ENCODE measurements around the gene PLXNA2.

The PLXNA2 gene

DNA sequence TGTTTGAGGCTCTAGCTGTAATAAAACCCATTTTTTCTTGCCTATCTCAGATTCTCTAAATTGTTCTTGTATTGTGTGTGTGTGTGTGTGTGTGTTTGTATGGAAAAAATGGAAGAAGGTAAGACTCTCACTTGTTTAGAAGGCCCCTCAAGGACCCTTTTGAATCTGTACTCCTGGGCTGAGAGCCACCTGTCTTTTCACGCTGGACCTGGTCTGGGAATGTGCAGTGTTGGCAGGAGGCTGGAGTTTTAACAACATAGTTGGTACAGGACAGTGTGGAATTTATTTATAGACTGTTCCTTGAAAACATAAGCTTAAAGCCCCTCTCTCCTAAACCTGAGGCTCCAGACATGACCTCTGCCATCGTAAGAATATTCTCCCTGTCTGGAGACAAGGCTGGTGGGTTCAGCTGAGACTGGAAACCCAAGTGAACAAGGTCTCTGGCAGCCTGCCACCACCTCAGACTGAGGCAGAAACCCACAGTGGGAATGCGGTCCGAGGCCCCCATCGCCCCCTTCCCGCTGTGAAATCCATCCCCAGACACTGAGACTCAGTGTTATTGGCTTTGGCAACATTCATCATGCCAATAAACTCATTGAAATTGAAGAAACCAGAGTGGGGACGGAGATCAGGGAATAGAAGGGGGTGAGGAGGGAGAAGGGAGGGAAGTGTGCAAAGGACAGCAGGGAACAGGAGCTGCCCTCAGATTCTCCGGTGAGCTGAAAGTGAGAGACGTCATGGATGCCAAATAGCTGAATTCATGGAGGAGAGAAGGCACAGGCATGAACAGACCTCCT lies 24.6 kb upstream of the PLXNA2 start:
- DNase-seq (ENCODE audit: low read depth in 2 of 2): no peak

GRCh38 chr1:208265525-208265924 lies 21.3 kb upstream of the PLXNA2 start:
- DNase-seq (ENCODE audit: low read depth in 2 of 2): no peak

DNA sequence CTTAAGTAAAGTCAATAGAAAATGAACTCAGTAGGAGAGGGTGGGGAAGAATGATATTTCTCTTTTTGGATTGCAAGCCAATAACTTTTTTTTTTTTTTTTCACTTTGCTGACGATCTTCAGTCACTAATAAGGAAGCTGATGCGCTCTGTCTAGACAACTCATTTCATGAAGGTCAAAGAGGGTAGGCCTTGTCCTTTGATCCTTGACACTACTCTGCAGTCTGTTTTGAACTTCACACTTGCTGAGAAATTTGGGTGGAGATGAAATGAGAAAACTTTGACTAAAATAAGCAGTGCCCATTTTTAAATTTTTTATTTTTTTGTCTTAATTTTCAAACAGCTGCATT lies 20.9 kb upstream of the PLXNA2 start:
- no peak for DNase-seq (ENCODE audit: low read depth in 2 of 2)

GRCh38 chr1:208264469-208265121 lies 20.4 kb upstream of the PLXNA2 start:
- DNase-seq (ENCODE audit: low read depth in 2 of 2): no peak

DNA sequence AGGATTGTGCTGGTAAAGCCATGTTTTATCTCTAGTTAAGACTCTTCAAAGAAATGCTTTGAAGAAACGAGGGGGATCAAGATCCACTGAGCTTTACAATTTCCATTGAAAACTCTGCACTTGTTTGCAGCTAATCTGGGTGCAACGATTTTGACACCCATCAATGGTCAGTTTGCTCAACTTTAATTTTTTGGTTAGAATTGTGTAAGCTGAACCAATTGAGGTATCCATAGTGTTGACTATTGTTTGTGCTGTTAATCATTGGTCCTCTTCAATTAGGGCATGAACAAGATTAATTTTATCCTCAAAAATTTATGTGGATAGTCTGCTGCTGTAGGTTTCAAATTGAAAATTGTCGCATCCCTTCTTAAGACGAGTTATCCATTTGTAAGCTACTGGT lies 17.7 kb upstream of the PLXNA2 start:
- no peak for DNase-seq (ENCODE audit: low read depth in 2 of 2)

- DNase-seq (ENCODE audit: low read depth in 2 of 2): no peak
Measured at GRCh38 chr1:208258277-208258676, 14.1 kb upstream of the PLXNA2 start.

DNA sequence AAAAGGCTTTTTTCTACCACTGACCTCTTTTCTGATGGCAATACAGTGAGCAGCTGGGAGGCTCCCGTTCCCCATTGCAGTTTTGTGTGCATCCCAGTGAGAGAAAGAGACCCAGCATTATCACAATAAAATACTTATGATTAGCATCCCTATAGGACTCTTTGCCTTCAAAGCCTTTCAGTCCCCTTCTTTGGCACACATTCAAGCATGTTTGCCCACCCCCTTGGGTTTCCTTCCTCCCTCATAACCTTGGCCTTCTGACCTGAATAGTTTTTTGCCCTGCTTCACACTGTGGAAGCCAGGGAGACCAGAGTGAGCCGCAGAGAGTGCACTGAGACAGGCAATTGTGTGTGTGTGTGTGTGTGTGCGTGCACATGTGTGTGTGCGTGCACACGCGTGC lies 13.2 kb upstream of the PLXNA2 start:
- DNase-seq (ENCODE audit: low read depth in 2 of 2): no peak

DNA sequence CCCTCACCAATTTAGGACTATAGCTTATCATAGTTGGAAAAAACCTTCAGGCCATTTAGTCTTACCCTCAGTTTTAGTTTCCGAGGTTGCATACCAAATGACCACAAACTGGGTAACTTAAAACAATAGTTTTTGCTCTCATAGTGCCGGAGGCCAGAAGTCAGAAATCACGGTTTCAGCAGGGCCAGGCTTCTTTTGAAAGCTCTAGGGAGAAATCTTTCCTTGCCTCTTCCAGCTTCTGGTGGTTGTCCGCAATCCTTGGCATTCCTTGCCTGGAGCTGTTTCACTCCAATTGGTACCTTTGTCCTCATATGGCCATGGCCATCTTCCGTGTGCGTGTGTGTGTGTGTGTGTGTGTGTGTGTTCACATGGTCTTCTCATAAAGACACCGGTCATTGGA lies 12.4 kb upstream of the PLXNA2 start:
- no peak for DNase-seq (ENCODE audit: low read depth in 2 of 2)

DNA sequence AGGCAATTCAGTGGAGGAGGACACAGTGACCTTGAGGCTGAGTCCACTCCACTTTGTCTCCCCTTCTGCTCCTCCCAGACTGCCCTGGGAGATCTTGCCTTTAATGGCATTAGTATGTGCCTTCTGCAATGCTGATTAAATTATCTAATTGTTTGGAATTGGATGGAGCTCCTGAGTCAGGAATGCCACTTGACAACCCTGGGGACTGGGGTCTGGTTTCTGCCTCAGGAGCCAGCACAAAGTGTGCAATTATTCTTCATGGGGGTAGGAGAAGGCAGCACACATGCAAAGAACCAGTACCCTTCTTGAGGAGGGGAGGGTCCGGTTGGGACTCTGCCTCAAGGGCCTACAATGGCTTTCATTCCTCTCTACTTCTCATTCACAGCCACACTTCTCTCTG lies 11.9 kb upstream of the PLXNA2 start:
- no peak for DNase-seq (ENCODE audit: low read depth in 2 of 2)

- no peak for DNase-seq (ENCODE audit: low read depth in 2 of 2)
Measured at GRCh38 chr1:208254862-208255261, 10.7 kb upstream of the PLXNA2 start.

- no peak for DNase-seq (ENCODE audit: low read depth in 2 of 2)
Measured at GRCh38 chr1:208254376-208254775, 10.2 kb upstream of the PLXNA2 start.

GRCh38 chr1:208252836-208253576 lies 8.8 kb upstream of the PLXNA2 start:
- no peak for DNase-seq (ENCODE audit: low read depth in 2 of 2)

- no peak for DNase-seq (ENCODE audit: low read depth in 2 of 2)
Measured at GRCh38 chr1:208251911-208252835, 8.0 kb upstream of the PLXNA2 start.

DNA sequence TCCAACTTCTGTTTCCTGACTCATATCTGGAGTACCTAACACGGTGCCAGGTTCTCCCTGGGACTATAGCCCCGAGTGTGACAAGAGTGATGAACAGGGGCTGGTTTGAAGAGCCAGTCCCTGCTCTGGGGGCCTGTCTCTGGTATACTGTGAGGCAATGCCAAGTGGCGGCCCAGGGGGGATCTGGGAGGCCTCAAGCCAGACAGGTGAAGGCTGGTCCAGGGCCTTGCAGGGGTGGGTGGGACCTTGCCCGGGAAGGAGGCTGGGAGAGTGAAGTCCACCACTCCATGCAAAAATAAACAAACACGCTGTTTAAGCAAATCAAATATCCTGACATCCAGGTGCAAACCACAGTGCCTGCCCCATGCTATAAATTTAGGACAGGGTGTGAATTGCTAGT lies 6.8 kb upstream of the PLXNA2 start:
- DNase-seq (ENCODE audit: low read depth in 2 of 2): no peak

- DNase-seq (ENCODE audit: low read depth in 2 of 2): no peak
Measured at GRCh38 chr1:208250613-208251012, 6.4 kb upstream of the PLXNA2 start.

GRCh38 chr1:208248991-208249696 lies 5.0 kb upstream of the PLXNA2 start:
- DNase-seq (ENCODE audit: low read depth in 2 of 2): no peak

GRCh38 chr1:208248307-208248801 lies 4.2 kb upstream of the PLXNA2 start:
- no peak for DNase-seq (ENCODE audit: low read depth in 2 of 2)

DNA sequence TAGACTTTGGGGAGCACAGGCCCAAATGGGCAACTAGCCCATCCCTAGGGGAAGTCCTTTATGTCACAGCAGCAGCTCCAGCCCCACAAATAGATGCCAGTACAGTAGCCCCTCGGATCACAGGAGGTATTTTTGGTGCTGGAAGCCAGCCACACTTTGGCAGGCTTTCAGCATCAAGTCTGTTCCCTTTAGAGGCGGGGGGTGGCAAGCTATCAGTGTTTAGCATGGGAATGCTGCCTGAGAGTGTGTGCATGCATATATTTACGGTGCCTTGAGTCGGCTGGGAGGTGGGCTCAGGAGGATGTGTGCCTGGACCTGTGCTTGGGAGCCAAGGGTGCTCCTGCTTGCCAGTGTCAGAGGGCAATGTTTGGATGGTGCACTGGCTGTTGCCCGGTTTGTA lies 3.5 kb upstream of the PLXNA2 start:
- no peak for DNase-seq (ENCODE audit: low read depth in 2 of 2)

- peak; percentile 52 to 54 for DNase-seq (ENCODE audit: low read depth in 2 of 2)
Measured at GRCh38 chr1:208245185-208245705, 1.1 kb upstream of the PLXNA2 start.

- no peak for DNase-seq (ENCODE audit: low read depth in 2 of 2)
Measured at GRCh38 chr1:208243527-208243966, 637 bp downstream of the PLXNA2 start.
